Skeletal muscle tissue (tissue), 4 donors: ENCODE measurements around the gene TEX264. TPM values are rescaled to one million over a fixed set of nuclear protein-coding genes. Genes with fewer than 3 reads are reported as not detected.

ENCODE experiments used
- H3K27ac ChIP-seq: one replicate; pipeline ENCODE4 v1.7.0; 2013; ENCODE audit warnings: mild to moderate bottlenecking, low read depth, low read length, inconsistent platforms
- H3K27me3 ChIP-seq, 3 donors: one replicate each; pipeline ENCODE4 v1.7.0; 2013; ENCODE audit warnings: low read length in 3 of 3; ENCODE audit not compliant: control insufficient read depth in 3 of 3, insufficient read depth in 3 of 3
- H3K36me3 ChIP-seq, 3 donors: one replicate each; pipeline ENCODE4 v1.7.0; 2013; ENCODE audit warnings: low read length in 3 of 3; ENCODE audit not compliant: control insufficient read depth in 3 of 3, insufficient read depth in 3 of 3
- H3K4me1 ChIP-seq, 3 donors: one replicate each; pipeline ENCODE4 v1.7.0; 2013; ENCODE audit warnings: low read length in 3 of 3, mild to moderate bottlenecking in 3 of 3; ENCODE audit not compliant: control insufficient read depth in 3 of 3, insufficient read depth in 3 of 3
- H3K4me3 ChIP-seq, 3 donors: one replicate each; pipeline ENCODE4 v1.7.0; 2013; ENCODE audit warnings: low read length in 3 of 3
- H3K9ac ChIP-seq, 3 donors: one replicate each; pipeline ENCODE4 v1.7.0; 2013; ENCODE audit warnings: low read length in 3 of 3, mild to moderate bottlenecking in 3 of 3, moderate library complexity in 2 of 3, low read depth in 1 of 3
- H3K9me3 ChIP-seq, 3 donors: one replicate each; pipeline ENCODE4 v1.7.0; 2013; ENCODE audit warnings: low read length in 3 of 3; ENCODE audit not compliant: control insufficient read depth in 3 of 3
- total RNA-seq: library from RNA; depleted of rRNA; stranded (reverse); fragments of >200 nt; gene quantifications from one replicate; pipeline ENCODE4 v1.2.3, GENCODE V29; 2014
- donor health status: Osteomylitis.

The TEX264 gene
- total RNA-seq, 1 donor from 2014 or later, result 22.4 TPM

GRCh38 chr3:51719410-51720025 is 48.5 kb downstream of the TEX264 start:
- Histone ChIP-seq H3K9ac (no peak overlapping the region), H3K27ac (no peak overlapping the region), H3K36me3 (no peaks in the 10 kb centered on the region), H3K9me3 (no peaks in the 10 kb centered on the region), H3K4me3 (no peak overlapping the region), H3K4me1 (no peaks in the 10 kb centered on the region), H3K27me3 (no peaks in the 10 kb centered on the region)

GRCh38 chr3:51720292-51721061 is 49.4 kb downstream of the TEX264 start:
- no peak overlapping the region for H3K4me3 ChIP-seq
- no peak overlapping the region for H3K9ac ChIP-seq
- H3K4me1 ChIP-seq, result no peaks in the 10 kb centered on the region
- H3K27ac ChIP-seq, result no peak overlapping the region
- H3K27me3 ChIP-seq, result no peaks in the 10 kb centered on the region
- H3K36me3 ChIP-seq, result no peaks in the 10 kb centered on the region
- H3K9me3 ChIP-seq, result no peaks in the 10 kb centered on the region

GRCh38 chr3:51721062-51721745 is 50.2 kb downstream of the TEX264 start:
- Histone ChIP-seq H3K9ac (no peak overlapping the region), H3K36me3 (no peaks in the 10 kb centered on the region), H3K9me3 (no peaks in the 10 kb centered on the region), H3K4me1 (no peaks in the 10 kb centered on the region), H3K27ac (no peak overlapping the region), H3K4me3 (no peak overlapping the region), H3K27me3 (no peaks in the 10 kb centered on the region)

GRCh38 chr3:51722362-51722761 is 51.3 kb downstream of the TEX264 start:
- Histone ChIP-seq H3K36me3 (no peaks in the 10 kb centered on the region), H3K9ac (no peak overlapping the region), H3K27me3 (no peaks in the 10 kb centered on the region), H3K9me3 (no peaks in the 10 kb centered on the region), H3K4me1 (no peaks in the 10 kb centered on the region), H3K27ac (no peak overlapping the region), H3K4me3 (no peak overlapping the region)

GRCh38 chr3:51727500-51727899 is 56.4 kb downstream of the TEX264 start:
- H3K9me3 ChIP-seq, result no peaks in the 10 kb centered on the region
- H3K4me1 ChIP-seq, result no peaks in the 10 kb centered on the region
- H3K27me3 ChIP-seq, result no peaks in the 10 kb centered on the region
- no peaks in the 10 kb centered on the region for H3K36me3 ChIP-seq
- H3K27ac ChIP-seq, result no peak overlapping the region
- H3K4me3 ChIP-seq, result no peak overlapping the region
- H3K9ac ChIP-seq, result no peak overlapping the region

- no peaks in the 10 kb centered on the region for H3K4me1 ChIP-seq
- no peak overlapping the region for H3K27ac ChIP-seq
- peaks cover 0 to 3% (median 0%) of the 10 kb centered on the region in 3 donors for H3K27me3 ChIP-seq
- H3K9me3 ChIP-seq, result no peaks in the 10 kb centered on the region
- H3K9ac ChIP-seq, result no peak overlapping the region
- H3K36me3 ChIP-seq, result no peaks in the 10 kb centered on the region
- H3K4me3 ChIP-seq, result no peak overlapping the region
Measured at GRCh38 chr3:51729042-51729633, 58.1 kb downstream of the TEX264 start.

- no peak overlapping the region for H3K4me3 ChIP-seq
- no peaks in the 10 kb centered on the region for H3K4me1 ChIP-seq
- H3K9me3 ChIP-seq, result no peaks in the 10 kb centered on the region
- H3K9ac ChIP-seq, result no peak overlapping the region
- H3K27ac ChIP-seq, result no peak overlapping the region
- peaks cover 0 to 3% (median 3%) of the 10 kb centered on the region in 3 donors for H3K27me3 ChIP-seq
- no peaks in the 10 kb centered on the region for H3K36me3 ChIP-seq
Measured at GRCh38 chr3:51733859-51734571, 63.0 kb downstream of the TEX264 start.

GRCh38 chr3:51734572-51734907 is 63.5 kb downstream of the TEX264 start:
- no peaks in the 10 kb centered on the region for H3K4me1 ChIP-seq
- no peak overlapping the region for H3K9ac ChIP-seq
- no peak overlapping the region for H3K4me3 ChIP-seq
- H3K36me3 ChIP-seq, result no peaks in the 10 kb centered on the region
- no peak overlapping the region for H3K27ac ChIP-seq
- H3K27me3 ChIP-seq, result peaks cover 0 to 3% (median 3%) of the 10 kb centered on the region in 3 donors
- H3K9me3 ChIP-seq, result no peaks in the 10 kb centered on the region

GRCh38 chr3:51735039-51735438 is 64.0 kb downstream of the TEX264 start:
- Histone ChIP-seq H3K4me1 (no peaks in the 10 kb centered on the region), H3K36me3 (no peaks in the 10 kb centered on the region), H3K4me3 (no peak overlapping the region), H3K9me3 (no peaks in the 10 kb centered on the region), H3K27me3 (peaks cover 0 to 3% (median 3%) of the 10 kb centered on the region in 3 donors), H3K9ac (no peak overlapping the region), H3K27ac (no peak overlapping the region)
